A673 (cell line): ENCODE results near the gene ADAMTS3.

Source experiments
- CTCF ChIP-seq: fragments of 300-800, 200-600 bp; sonication (generic); conservative IDR thresholded peaks from 2 replicates; pipeline ENCODE4 v1.5.1; 2017; ENCODE audit warnings: low read depth, mild to moderate bottlenecking, antibody characterized with exemption, low read length, moderate library complexity, mixed read lengths
- EZH2 ChIP-seq: fragments of 200-600 bp; sonication (generic); IDR thresholded peaks from 2 replicates; pipeline ENCODE4 v1.6.1; 2017; ENCODE audit warnings: borderline replicate concordance, low read depth, mild to moderate bottlenecking, mixed read lengths, antibody characterized with exemption, low read length; ENCODE audit not compliant: poor library complexity, severe bottlenecking

- TF ChIP-seq CTCF (no peak), EZH2 (no peak)
These were observed 204.0 kb downstream of the ADAMTS3 start for GRCh38 chr4:72365016-72365415.
